ENCODE data around the gene SCEL.

Gene SCEL

DNA sequence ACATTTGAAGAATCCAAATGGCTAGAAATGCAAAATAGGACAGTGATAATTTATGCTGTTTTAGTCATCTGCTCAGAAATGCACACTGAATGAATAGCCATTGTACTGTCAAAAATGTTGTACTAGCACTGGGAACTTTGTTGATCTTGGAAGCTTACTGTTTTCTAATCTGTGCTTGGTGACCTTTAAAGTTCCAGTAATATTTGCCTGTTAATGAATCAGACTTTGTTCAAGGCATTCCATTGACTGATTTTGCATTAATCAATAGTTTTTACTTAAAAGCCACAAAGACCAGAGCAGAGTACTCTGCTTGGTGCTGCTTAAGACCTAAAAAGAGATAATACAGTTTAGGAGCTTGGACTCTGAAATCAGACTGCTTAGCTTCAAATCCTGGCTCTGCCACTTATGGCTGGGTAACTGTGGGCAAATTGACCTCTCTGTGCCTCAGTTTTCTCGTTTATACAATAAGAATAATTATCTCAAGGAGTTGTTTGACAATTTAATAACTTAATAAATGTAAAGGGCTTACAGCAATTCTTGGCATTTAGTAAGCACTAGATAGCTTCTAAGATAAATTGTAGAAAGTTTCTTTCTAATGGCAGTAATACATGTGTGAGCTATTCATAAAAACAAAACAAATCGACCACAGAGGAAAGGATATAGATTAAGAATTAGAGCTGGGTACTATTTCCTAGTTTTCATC is 157.4 kb downstream of the SCEL start:
- H3K36me3 Mint-ChIP-seq, result no peaks in the 10 kb centered on the region
- H3K9me3 Mint-ChIP-seq, result no peaks in the 10 kb centered on the region
- H3K4me1 Mint-ChIP-seq, result peaks cover 13% of the 10 kb centered on the region
- H3K4me3 Mint-ChIP-seq, result no peak overlapping the region
- DNase-seq (ENCODE audit: low spot score in 2 of 2) (no peak), ATAC-seq (ENCODE audit: low read depth) (no peak)
- H3K27me3 Mint-ChIP-seq, result no peaks in the 10 kb centered on the region
- no peak overlapping the region for H3K27ac Mint-ChIP-seq

DNA sequence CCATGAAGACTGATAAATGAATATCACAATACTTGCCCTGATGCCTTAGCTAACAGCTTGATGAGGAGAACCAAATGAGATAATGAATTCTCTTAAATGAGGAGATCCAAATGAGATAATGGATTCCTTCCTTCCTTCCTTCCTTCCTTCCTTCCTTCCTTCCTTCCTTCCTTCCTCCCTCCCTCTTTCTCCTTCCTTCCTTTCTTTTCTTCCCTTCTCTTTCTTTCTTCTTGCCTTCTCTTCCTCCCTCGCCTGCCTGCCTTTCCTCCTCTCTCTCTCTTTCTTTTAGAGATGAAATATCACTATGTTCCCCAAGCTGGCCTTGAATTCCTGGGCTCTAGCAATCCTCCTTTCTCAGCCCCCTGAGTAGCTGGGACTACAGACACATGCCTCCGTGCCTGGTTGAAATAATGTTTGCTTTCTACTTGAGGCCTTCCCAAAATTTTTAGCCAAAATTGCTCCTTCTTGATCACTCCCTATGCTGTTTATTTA is 158.0 kb downstream of the SCEL start:
- Mint-ChIP-seq H3K27ac (no peak overlapping the region), H3K36me3 (no peaks in the 10 kb centered on the region), H3K4me1 (peaks cover 13% of the 10 kb centered on the region), H3K4me3 (no peak overlapping the region), H3K9me3 (no peaks in the 10 kb centered on the region), H3K27me3 (no peaks in the 10 kb centered on the region)
- DNase-seq (ENCODE audit: low spot score in 2 of 2) (no peak), ATAC-seq (ENCODE audit: low read depth) (no peak)

Data from memory B cell (primary cell).